ENCODE data around the gene FCSK. TPM values are rescaled to one million over a fixed set of nuclear protein-coding genes. Genes with fewer than 3 reads are reported as not detected.

The FCSK gene
- total RNA-seq, 1 donor from 2014 or later = 12.0 TPM

DNA sequence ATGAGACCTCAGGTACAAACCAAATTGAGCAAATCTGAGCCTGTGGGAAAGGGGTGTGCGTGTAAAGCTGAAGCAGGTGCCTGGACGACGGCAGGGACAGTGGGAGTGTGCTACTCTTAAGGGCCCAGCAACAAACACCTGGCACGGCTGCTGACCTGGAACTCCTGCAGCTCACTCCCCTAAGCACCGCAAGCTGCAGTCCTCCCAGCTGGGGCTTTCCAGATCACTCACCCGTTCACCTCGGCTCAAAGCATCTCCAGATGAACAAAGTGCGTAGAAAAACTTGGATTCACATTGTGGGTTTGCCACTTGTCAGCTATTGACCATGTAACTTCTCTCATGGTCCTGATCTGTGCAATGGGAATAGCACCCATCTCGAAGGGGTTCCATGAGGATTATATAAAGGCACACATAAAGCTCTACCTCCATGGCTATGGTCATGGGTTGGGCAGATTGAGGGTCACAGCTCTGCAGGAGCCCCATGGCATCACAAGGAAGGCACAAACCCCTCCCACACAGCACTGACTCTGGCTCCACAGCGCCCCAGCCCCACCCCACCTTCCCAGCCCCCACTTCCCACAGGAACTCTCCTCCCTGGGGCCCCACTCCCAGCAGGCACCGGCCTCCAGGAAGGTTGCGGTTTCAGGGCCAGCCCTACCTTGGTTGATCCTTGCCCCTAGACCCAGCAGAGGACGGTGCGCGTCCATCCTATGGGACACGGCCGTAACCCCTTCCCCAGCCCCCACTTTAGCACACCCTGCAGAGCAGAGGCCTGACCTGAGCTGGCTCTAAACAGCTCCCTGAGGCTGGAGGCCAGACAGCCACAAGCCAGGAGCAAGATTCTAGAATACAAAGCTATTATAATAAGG lies 37.4 kb upstream of the FCSK start:
- Mint-ChIP-seq H3K9me3 (ENCODE audit: unreplicated experiment) (no peaks in the 10 kb centered on the region), H3K36me3 (ENCODE audit: low read depth, unreplicated experiment) (peaks cover 15% of the 10 kb centered on the region), H3K27me3 (ENCODE audit: low read depth, unreplicated experiment) (no peaks in the 10 kb centered on the region), H3K27ac (ENCODE audit: unreplicated experiment) (no peak overlapping the region), H3K4me1 (ENCODE audit: low read depth, unreplicated experiment) (peaks cover 34% of the 10 kb centered on the region), H3K4me3 (ENCODE audit: unreplicated experiment) (no peak overlapping the region)
- Histone ChIP-seq H2AFZ (ENCODE audit: low read depth, low read length) (no peak overlapping the region), H3K27ac (ENCODE audit: low read depth, low read length) (no peak overlapping the region), H3K4me1 (ENCODE audit: insufficient read depth, low read length) (no peaks in the 10 kb centered on the region), H3K27me3 (ENCODE audit: insufficient read depth, low read length) (no peaks in the 10 kb centered on the region), H3K79me2 (ENCODE audit: insufficient read depth, low read length) (peaks cover 89% of the 10 kb centered on the region), H4K20me1 (ENCODE audit: insufficient read depth, low read length) (peaks cover 84% of the 10 kb centered on the region), H3K36me3 (ENCODE audit: insufficient read depth, low read length) (peaks cover under 1% of the 10 kb centered on the region), H3K9me3 (ENCODE audit: insufficient read depth, low read depth, low read length) (no peaks in the 10 kb centered on the region), H3K9ac (ENCODE audit: low read length) (no peak overlapping the region), H3K4me3 (ENCODE audit: insufficient read depth, low read depth, low read length) (no peak overlapping the region), H3K4me2 (ENCODE audit: low read length) (no peak overlapping the region)
- DNase-seq (ENCODE audit: low read depth) = no peak
- TF ChIP-seq, protein P1, sequence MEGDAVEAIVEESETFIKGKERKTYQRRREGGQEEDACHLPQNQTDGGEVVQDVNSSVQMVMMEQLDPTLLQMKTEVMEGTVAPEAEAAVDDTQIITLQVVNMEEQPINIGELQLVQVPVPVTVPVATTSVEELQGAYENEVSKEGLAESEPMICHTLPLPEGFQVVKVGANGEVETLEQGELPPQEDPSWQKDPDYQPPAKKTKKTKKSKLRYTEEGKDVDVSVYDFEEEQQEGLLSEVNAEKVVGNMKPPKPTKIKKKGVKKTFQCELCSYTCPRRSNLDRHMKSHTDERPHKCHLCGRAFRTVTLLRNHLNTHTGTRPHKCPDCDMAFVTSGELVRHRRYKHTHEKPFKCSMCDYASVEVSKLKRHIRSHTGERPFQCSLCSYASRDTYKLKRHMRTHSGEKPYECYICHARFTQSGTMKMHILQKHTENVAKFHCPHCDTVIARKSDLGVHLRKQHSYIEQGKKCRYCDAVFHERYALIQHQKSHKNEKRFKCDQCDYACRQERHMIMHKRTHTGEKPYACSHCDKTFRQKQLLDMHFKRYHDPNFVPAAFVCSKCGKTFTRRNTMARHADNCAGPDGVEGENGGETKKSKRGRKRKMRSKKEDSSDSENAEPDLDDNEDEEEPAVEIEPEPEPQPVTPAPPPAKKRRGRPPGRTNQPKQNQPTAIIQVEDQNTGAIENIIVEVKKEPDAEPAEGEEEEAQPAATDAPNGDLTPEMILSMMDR (IDR thresholded peaks at IDR 0.05; ENCODE audit: insufficient read depth, low read depth, low read length) = no peak
- no peak for TF ChIP-seq EZH2 (IDR thresholded peaks at IDR 0.05; ENCODE audit: insufficient read depth, low read length)
- FAIRE-seq = no peak

DNA sequence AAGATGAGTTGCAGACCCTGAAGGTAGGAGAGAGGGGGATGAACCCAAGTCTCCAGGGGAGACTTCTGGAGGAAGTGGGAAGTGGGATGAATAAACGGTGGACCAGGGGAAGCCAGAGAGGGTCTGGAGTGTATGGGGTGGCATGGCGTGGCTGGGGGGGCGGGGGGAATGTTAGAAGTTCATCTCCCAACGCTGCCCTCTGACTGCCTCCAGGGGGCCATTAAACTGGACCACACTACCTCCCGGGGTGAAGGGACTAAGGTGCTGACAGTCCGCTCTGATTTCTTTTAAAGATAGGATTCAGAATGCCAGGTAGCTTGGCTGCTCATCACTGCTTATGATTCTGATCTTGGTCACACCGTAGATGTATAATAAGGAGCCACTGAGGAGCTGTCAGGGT lies 36.7 kb upstream of the FCSK start:
- no peaks in the 10 kb centered on the region for H3K9me3 Mint-ChIP-seq (ENCODE audit: unreplicated experiment)
- H3K27me3 ChIP-seq (ENCODE audit: insufficient read depth, low read length) = no peaks in the 10 kb centered on the region
- DNase-seq (ENCODE audit: low read depth) (no peak), FAIRE-seq (no peak)
- H3K9ac ChIP-seq (ENCODE audit: low read length) = no peak overlapping the region
- no peaks in the 10 kb centered on the region for H3K9me3 ChIP-seq (ENCODE audit: insufficient read depth, low read depth, low read length)
- no peak overlapping the region for H2AFZ ChIP-seq (ENCODE audit: low read depth, low read length)
- H3K4me1 Mint-ChIP-seq (ENCODE audit: low read depth, unreplicated experiment) = peaks cover 40% of the 10 kb centered on the region
- H3K36me3 ChIP-seq (ENCODE audit: insufficient read depth, low read length) = no peaks in the 10 kb centered on the region
- H3K27ac ChIP-seq (ENCODE audit: low read depth, low read length) = no peak overlapping the region
- H3K4me3 ChIP-seq (ENCODE audit: insufficient read depth, low read depth, low read length) = no peak overlapping the region
- H3K4me1 ChIP-seq (ENCODE audit: insufficient read depth, low read length) = no peaks in the 10 kb centered on the region
- H3K36me3 Mint-ChIP-seq (ENCODE audit: low read depth, unreplicated experiment) = peaks cover 20% of the 10 kb centered on the region
- H3K27ac Mint-ChIP-seq (ENCODE audit: unreplicated experiment) = no peak overlapping the region
- no peaks in the 10 kb centered on the region for H3K27me3 Mint-ChIP-seq (ENCODE audit: low read depth, unreplicated experiment)
- H3K79me2 ChIP-seq (ENCODE audit: insufficient read depth, low read length) = peaks cover 90% of the 10 kb centered on the region
- H4K20me1 ChIP-seq (ENCODE audit: insufficient read depth, low read length) = peaks cover 86% of the 10 kb centered on the region
- TF ChIP-seq, protein P1 (IDR thresholded peaks at IDR 0.05; ENCODE audit: insufficient read depth, low read depth, low read length) = no peak
- H3K4me2 ChIP-seq (ENCODE audit: low read length) = no peak overlapping the region
- H3K4me3 Mint-ChIP-seq (ENCODE audit: unreplicated experiment) = no peak overlapping the region
